Measurements from ENCODE around the gene MRPS26. TPM values are rescaled to one million over a fixed set of nuclear protein-coding genes. Genes with fewer than 3 reads are reported as not detected.

The MRPS26 gene
- total RNA-seq, 1 experiment from 2014 or later: 182 TPM

DNA sequence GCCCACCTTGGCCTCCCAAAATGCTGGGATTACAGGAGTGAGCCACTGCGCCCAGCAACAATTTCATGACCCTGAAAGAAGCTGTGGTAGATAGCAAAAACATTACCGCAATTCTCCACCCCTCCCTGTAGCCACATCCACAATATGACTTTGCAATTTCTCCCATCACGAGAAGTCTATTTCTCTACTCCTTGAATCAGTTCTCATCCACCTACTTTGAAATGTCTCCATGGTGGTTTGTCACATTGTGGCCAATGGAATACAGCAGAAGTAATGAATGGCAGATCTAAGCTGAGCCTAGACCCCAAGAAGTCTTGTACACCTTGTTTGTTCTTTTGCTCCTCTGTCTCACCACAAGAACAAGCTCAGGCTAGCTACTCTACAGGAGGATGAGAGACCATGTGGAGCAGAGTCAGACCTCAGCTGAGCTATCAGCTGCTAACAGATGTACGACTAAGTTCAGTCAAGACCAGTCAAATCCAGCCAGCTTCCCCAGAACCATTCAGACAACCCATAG is 31.8 kb downstream of the MRPS26 start:
- DNase-seq (no peak), ATAC-seq (no peak)
- no peak overlapping the region for H2AFZ ChIP-seq (ENCODE audit: low read length)
- no peaks in the 10 kb centered on the region for H4K20me1 ChIP-seq (ENCODE audit: low read length)
- TF ChIP-seq, protein P1, sequence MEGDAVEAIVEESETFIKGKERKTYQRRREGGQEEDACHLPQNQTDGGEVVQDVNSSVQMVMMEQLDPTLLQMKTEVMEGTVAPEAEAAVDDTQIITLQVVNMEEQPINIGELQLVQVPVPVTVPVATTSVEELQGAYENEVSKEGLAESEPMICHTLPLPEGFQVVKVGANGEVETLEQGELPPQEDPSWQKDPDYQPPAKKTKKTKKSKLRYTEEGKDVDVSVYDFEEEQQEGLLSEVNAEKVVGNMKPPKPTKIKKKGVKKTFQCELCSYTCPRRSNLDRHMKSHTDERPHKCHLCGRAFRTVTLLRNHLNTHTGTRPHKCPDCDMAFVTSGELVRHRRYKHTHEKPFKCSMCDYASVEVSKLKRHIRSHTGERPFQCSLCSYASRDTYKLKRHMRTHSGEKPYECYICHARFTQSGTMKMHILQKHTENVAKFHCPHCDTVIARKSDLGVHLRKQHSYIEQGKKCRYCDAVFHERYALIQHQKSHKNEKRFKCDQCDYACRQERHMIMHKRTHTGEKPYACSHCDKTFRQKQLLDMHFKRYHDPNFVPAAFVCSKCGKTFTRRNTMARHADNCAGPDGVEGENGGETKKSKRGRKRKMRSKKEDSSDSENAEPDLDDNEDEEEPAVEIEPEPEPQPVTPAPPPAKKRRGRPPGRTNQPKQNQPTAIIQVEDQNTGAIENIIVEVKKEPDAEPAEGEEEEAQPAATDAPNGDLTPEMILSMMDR (conservative IDR thresholded peaks at IDR 0.05; ENCODE audit: low read depth, low read length): no peak
- no peak for TF ChIP-seq EZH2phosphoT487 (IDR thresholded peaks at IDR 0.05; ENCODE audit: borderline replicate concordance, low read length)
- CTCF ChIA-PET: no interaction called here
- no peaks in the 10 kb centered on the region for H3F3A ChIP-seq (ENCODE audit: low read length, unreplicated experiment)
- intact Hi-C loops (cut with micrococcal nuclease): no loop called here
- H3K9me2 ChIP-seq (replicated peaks; ENCODE audit: low read length): no peaks in the 10 kb centered on the region
- H3K4me3 ChIP-seq (ENCODE audit: low read length): no peak overlapping the region
- H3K27ac ChIP-seq (ENCODE audit: low read length): no peak overlapping the region
- H3K36me3 ChIP-seq (ENCODE audit: low read depth, low read length): no peaks in the 10 kb centered on the region
- no peak overlapping the region for H3K4me2 ChIP-seq (ENCODE audit: low read length)
- H3K27me3 ChIP-seq (ENCODE audit: low read length): peaks cover 10% of the 10 kb centered on the region
- H3K4me1 ChIP-seq (ENCODE audit: insufficient read depth, low read length): no peaks in the 10 kb centered on the region
- POLR2A ChIA-PET (ENCODE audit: unreplicated experiment): no interaction called here
- H3K79me2 ChIP-seq (ENCODE audit: low read length): no peaks in the 10 kb centered on the region
- no peaks in the 10 kb centered on the region for H3K9me3 ChIP-seq (ENCODE audit: low read length)
- BruUV-seq (replicated peaks): no TSS peak
- H3K9ac ChIP-seq (ENCODE audit: low read length): no peak overlapping the region

DNA sequence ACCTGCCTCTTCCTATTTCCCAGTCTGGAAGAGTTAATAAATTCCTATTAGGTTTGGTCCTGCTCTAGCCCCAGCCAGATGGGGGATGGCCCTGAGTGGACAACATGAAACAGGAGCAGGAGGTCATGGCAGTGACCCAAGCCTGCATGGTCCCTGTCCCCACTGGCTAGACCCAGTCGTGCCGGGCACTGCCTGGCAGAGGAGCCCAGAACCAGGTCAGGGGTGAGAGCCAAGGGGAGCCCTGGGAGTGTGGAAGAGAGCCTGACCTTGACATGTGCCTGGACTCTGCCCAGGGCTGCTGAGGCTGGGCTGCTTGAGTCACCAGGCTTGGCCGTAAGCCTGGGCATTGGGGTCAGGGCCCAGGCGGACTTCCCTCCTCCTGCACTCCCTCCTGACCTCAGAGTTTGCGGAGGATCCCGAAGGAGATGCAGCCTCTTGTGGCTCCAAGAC is 35.1 kb downstream of the MRPS26 start:
- intact Hi-C loops (cut with micrococcal nuclease): no loop called here
- CTCF ChIA-PET: no interaction called here
- no peaks in the 10 kb centered on the region for H3K9me2 ChIP-seq (replicated peaks; ENCODE audit: low read length)
- H3K36me3 ChIP-seq (ENCODE audit: low read depth, low read length): no peaks in the 10 kb centered on the region
- H3K9ac ChIP-seq (ENCODE audit: low read length): no peak overlapping the region
- no TSS peak for BruUV-seq (replicated peaks)
- H3F3A ChIP-seq (ENCODE audit: low read length, unreplicated experiment): no peaks in the 10 kb centered on the region
- no peaks in the 10 kb centered on the region for H4K20me1 ChIP-seq (ENCODE audit: low read length)
- POLR2A ChIA-PET (ENCODE audit: unreplicated experiment): interaction anchor here (0.6 kb wide), 1 partner anchor 28 kb away, joined by 6 read pairs; no protein-coding TSS in a partner anchor
- no peak for DNase-seq
- no peaks in the 10 kb centered on the region for H3K79me2 ChIP-seq (ENCODE audit: low read length)
- peaks cover 20% of the 10 kb centered on the region for H3K27me3 ChIP-seq (ENCODE audit: low read length)
- no peak overlapping the region for H2AFZ ChIP-seq (ENCODE audit: low read length)
- TF ChIP-seq, protein P1 (conservative IDR thresholded peaks at IDR 0.05; ENCODE audit: low read depth, low read length): no peak
- TF ChIP-seq EZH2 (IDR thresholded peaks at IDR 0.05; ENCODE audit: low read length, unreplicated experiment): no peak
- TF ChIP-seq EZH2phosphoT487 (IDR thresholded peaks at IDR 0.05; ENCODE audit: borderline replicate concordance, low read length): no peak
- no peak overlapping the region for H3K4me2 ChIP-seq (ENCODE audit: low read length)
- no peak overlapping the region for H3K4me3 ChIP-seq (ENCODE audit: low read length)
- H3K27ac ChIP-seq (ENCODE audit: low read length): no peak overlapping the region
- no peaks in the 10 kb centered on the region for H3K4me1 ChIP-seq (ENCODE audit: insufficient read depth, low read length)
- H3K9me3 ChIP-seq (ENCODE audit: low read length): no peaks in the 10 kb centered on the region
- ATAC-seq: peak; percentile 55

DNA sequence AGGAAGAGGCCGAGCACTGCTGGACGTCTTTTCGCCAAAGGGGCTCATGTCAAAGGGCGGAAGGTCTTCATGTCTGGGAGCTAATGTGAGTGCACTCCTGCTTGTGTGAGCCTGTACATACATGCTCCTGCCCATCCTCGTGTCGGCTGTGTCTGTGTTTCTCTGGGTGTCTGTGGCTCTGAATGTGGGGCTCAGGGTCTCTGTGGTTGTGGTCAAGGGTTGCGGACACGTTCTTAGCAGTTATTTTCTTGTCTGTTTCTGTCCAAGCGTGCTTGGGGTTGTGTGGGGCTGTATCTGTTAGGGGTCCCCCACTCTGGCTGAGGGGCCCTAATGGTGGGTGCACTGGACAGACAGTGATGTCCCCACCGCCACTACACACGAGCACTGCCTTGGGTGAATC is 35.8 kb downstream of the MRPS26 start:
- no peak overlapping the region for H3K27ac ChIP-seq (ENCODE audit: low read length)
- no peaks in the 10 kb centered on the region for H3F3A ChIP-seq (ENCODE audit: low read length, unreplicated experiment)
- H4K20me1 ChIP-seq (ENCODE audit: low read length): no peaks in the 10 kb centered on the region
- no peaks in the 10 kb centered on the region for H3K36me3 ChIP-seq (ENCODE audit: low read depth, low read length)
- DNase-seq: no peak
- H3K4me3 ChIP-seq (ENCODE audit: low read length): no peak overlapping the region
- H3K4me1 ChIP-seq (ENCODE audit: insufficient read depth, low read length): no peaks in the 10 kb centered on the region
- peaks cover 20% of the 10 kb centered on the region for H3K27me3 ChIP-seq (ENCODE audit: low read length)
- H3K4me2 ChIP-seq (ENCODE audit: low read length): no peak overlapping the region
- TF ChIP-seq, protein P1 (conservative IDR thresholded peaks at IDR 0.05; ENCODE audit: low read depth, low read length): no peak
- TF ChIP-seq EZH2 (IDR thresholded peaks at IDR 0.05; ENCODE audit: low read length, unreplicated experiment): no peak
- TF ChIP-seq EZH2phosphoT487 (IDR thresholded peaks at IDR 0.05; ENCODE audit: borderline replicate concordance, low read length): no peak
- H2AFZ ChIP-seq (ENCODE audit: low read length): no peak overlapping the region
- no peaks in the 10 kb centered on the region for H3K9me2 ChIP-seq (replicated peaks; ENCODE audit: low read length)
- no TSS peak for BruUV-seq (replicated peaks)
- H3K9me3 ChIP-seq (ENCODE audit: low read length): no peaks in the 10 kb centered on the region
- POLR2A ChIA-PET (ENCODE audit: unreplicated experiment): no interaction called here
- intact Hi-C loops (cut with micrococcal nuclease): no loop called here
- no peak overlapping the region for H3K9ac ChIP-seq (ENCODE audit: low read length)
- CTCF ChIA-PET: no interaction called here
- ATAC-seq: no peak
- no peaks in the 10 kb centered on the region for H3K79me2 ChIP-seq (ENCODE audit: low read length)

Measured in PC-3 (cell line).